NB4 (cell line): Measurements from ENCODE around the gene VASH1.

Source experiments
- DNase-seq: peaks from one replicate; pipeline ENCODE4 v3.0.0; 2010; ENCODE audit warnings: low read depth
- H3K4me3 ChIP-seq: one replicate; pipeline ENCODE4 v1.5.1; 2011; ENCODE audit warnings: mild to moderate bottlenecking, low read depth, low read length, moderate library complexity
- CTCF ChIP-seq: IDR thresholded peaks from one replicate; pipeline ENCODE4 v1.5.1; 2012; ENCODE audit warnings: low read depth, low read length
- MAX ChIP-seq: IDR thresholded peaks from 2 replicates; pipeline ENCODE4 v1.6.1; 2011; ENCODE audit warnings: low read depth, low read length
- MYC ChIP-seq: IDR thresholded peaks from 2 replicates; pipeline ENCODE4 v1.6.1; 2011; ENCODE audit warnings: low read depth, low read length
- POLR2A ChIP-seq: IDR thresholded peaks from 2 replicates; pipeline ENCODE4 v1.6.1; 2011; ENCODE audit warnings: mild to moderate bottlenecking; ENCODE audit not compliant: insufficient read length; ENCODE audit errors: extremely low read depth

The VASH1 gene

GRCh38 chr14:76808011-76808410 is 46.7 kb downstream of the VASH1 start:
- TF ChIP-seq CTCF (no peak), MAX (no peak), MYC (no peak), POLR2A (no peak)
- no peak for DNase-seq
- no peak overlapping the region for H3K4me3 ChIP-seq

GRCh38 chr14:76808990-76809389 is 47.7 kb downstream of the VASH1 start:
- no peak overlapping the region for H3K4me3 ChIP-seq
- no peak for DNase-seq
- TF ChIP-seq MYC (no peak), MAX (no peak), POLR2A (no peak), CTCF (no peak)

- H3K4me3 ChIP-seq: peak overlapping the region; percentile 86
- no peak for DNase-seq
- no peak for TF ChIP-seq POLR2A
- TF ChIP-seq CTCF: no peak
- TF ChIP-seq MAX: no peak
- no peak for TF ChIP-seq MYC
Observed at GRCh38 chr14:76810525-76810924, 49.3 kb downstream of the VASH1 start.

- peak overlapping the region; percentile 86 for H3K4me3 ChIP-seq
- no peak for TF ChIP-seq POLR2A
- peak; percentile 34 for TF ChIP-seq CTCF
- peak; percentile 66 for DNase-seq
Observed at GRCh38 chr14:76810953-76811400, 49.7 kb downstream of the VASH1 start.

- TF ChIP-seq MAX (no peak), POLR2A (no peak), CTCF (no peak), MYC (no peak)
- peak; percentile 8 for DNase-seq
- peak overlapping the region; percentile 86 for H3K4me3 ChIP-seq
Observed at GRCh38 chr14:76811561-76811960, 50.3 kb downstream of the VASH1 start.

- DNase-seq: no peak
Observed at GRCh38 chr14:76812093-76812421, 50.8 kb downstream of the VASH1 start.

More at GRCh38 chr14:76812093-76812421, 50.8 kb downstream of the VASH1 start:
- H3K4me3 ChIP-seq: peak overlapping the region; percentile 86
- no peak for TF ChIP-seq CTCF
- TF ChIP-seq POLR2A: no peak
- no peak for TF ChIP-seq MYC
- TF ChIP-seq MAX: no peak
